Smooth muscle cell (in vitro differentiated cells): ENCODE data around the gene CHRND. TPM values are rescaled to one million over a fixed set of nuclear protein-coding genes. Genes with fewer than 3 reads are reported as not detected.

Experiments used
- DNase-seq: peaks from one replicate; lab custom pipeline; 2025; ENCODE audit not compliant: unreplicated experiment; lab: John Stamatoyannopoulos, UW
- H2AFZ ChIP-seq: fragments of 200-600 bp; sonication (generic); 2 replicates; pipeline ENCODE4 v1.6.0; 2016; ENCODE audit warnings: antibody characterized with exemption, low read depth, mild to moderate bottlenecking
- H3F3A ChIP-seq: fragments of 200-600 bp; sonication (generic); 2 replicates; pipeline ENCODE4 v1.6.0; 2017; ENCODE audit warnings: antibody characterized with exemption, low read depth
- H3K27ac ChIP-seq: fragments of 200-600 bp; sonication (generic); 2 replicates; pipeline ENCODE4 v1.5.1; 2016; ENCODE audit warnings: low read depth, mild to moderate bottlenecking
- H3K27me3 ChIP-seq: fragments of 200-600 bp; sonication (generic); 2 replicates; pipeline ENCODE4 v1.6.1; 2016; ENCODE audit warnings: low read depth, mild to moderate bottlenecking
- H3K36me3 ChIP-seq: fragments of 200-600 bp; sonication (generic); 2 replicates; pipeline ENCODE4 v1.5.1; 2016; ENCODE audit warnings: low read depth
- H3K4me1 ChIP-seq: fragments of 200-600 bp; sonication (generic); 2 replicates; pipeline ENCODE4 v1.5.1; 2016; ENCODE audit warnings: low read depth
- H3K4me2 ChIP-seq: fragments of 200-600 bp; sonication (generic); 2 replicates; pipeline ENCODE4 v1.6.0; 2016; ENCODE audit warnings: mild to moderate bottlenecking
- H3K4me3 ChIP-seq: fragments of 200-600 bp; sonication (generic); 2 replicates; pipeline ENCODE4 v1.5.1; 2016; ENCODE audit warnings: mild to moderate bottlenecking
- H3K79me2 ChIP-seq: fragments of 200-600 bp; sonication (generic); 2 replicates; pipeline ENCODE4 v1.6.0; 2016; ENCODE audit warnings: low read depth, mild to moderate bottlenecking
- H3K9ac ChIP-seq: fragments of 200-600 bp; sonication (generic); 2 replicates; pipeline ENCODE4 v1.6.0; 2016; ENCODE audit warnings: low read depth
- H3K9me3 ChIP-seq: fragments of 200-600 bp; sonication (generic); replicated peaks from 2 replicates; pipeline ENCODE4 v1.5.1; 2016; ENCODE audit warnings: low read depth
- H4K20me1 ChIP-seq: fragments of 200-600 bp; sonication (generic); 2 replicates; pipeline ENCODE4 v1.6.0; 2016; ENCODE audit warnings: low read depth
- CTCF ChIP-seq: fragments of 200-600 bp; sonication (generic); IDR thresholded peaks from 2 replicates; pipeline ENCODE4 v1.5.1; 2017; ENCODE audit warnings: borderline replicate concordance, mild to moderate bottlenecking, antibody characterized with exemption; ENCODE audit not compliant: insufficient read depth, poor library complexity, severe bottlenecking
- WGBS: methylation state at CpG from one replicate; pipeline ENCODE4 v1.1.7; 2016; ENCODE audit warnings: low lambda C conversion rate; 5-methylcytosine and 5-hydroxymethylcytosine counted together
- polyA plus RNA-seq: library from polyadenylated mRNA; unstranded; fragments of >200 nt; fragmentation: Nextera tagmentation; extraction: Ambion mirVana; gene quantifications from 2 replicates; pipeline ENCODE4 v1.2.1, GENCODE V29; 2016
- total RNA-seq: library from RNA; depleted of rRNA; stranded (reverse); fragments of >200 nt; gene quantifications from 2 replicates; pipeline ENCODE4 v1.2.3, GENCODE V29; 2014

CHRND gene
- total and polyA plus RNA-seq, 2 experiments from 2014 or later: not detected

- no peak for DNase-seq
- H3K4me3 ChIP-seq: no peak overlapping the region
- no peaks in the 10 kb centered on the region for H3K36me3 ChIP-seq
- H4K20me1 ChIP-seq: no peaks in the 10 kb centered on the region
- H3K27me3 ChIP-seq: no peaks in the 10 kb centered on the region
- TF ChIP-seq CTCF: no peak
- H2AFZ ChIP-seq: no peak overlapping the region
- no peak overlapping the region for H3K9ac ChIP-seq
- H3K4me2 ChIP-seq: no peak overlapping the region
- WGBS: 74% methylated on average over 13 of the region's 13 CpGs
- no peak overlapping the region for H3K27ac ChIP-seq
- no peaks in the 10 kb centered on the region for H3F3A ChIP-seq
- H3K79me2 ChIP-seq: no peaks in the 10 kb centered on the region
- peaks cover under 1% of the 10 kb centered on the region for H3K4me1 ChIP-seq
- H3K9me3 ChIP-seq: no peaks in the 10 kb centered on the region
Observed at GRCh38 chr2:232533944-232534710, 8.2 kb downstream of the CHRND start.

GRCh38 chr2:232534940-232535651, 9.1 kb downstream of the CHRND start:
- Histone ChIP-seq H3K9me3 (no peaks in the 10 kb centered on the region), H3K27me3 (no peaks in the 10 kb centered on the region), H3K36me3 (no peaks in the 10 kb centered on the region), H3F3A (no peaks in the 10 kb centered on the region), H4K20me1 (no peaks in the 10 kb centered on the region), H3K4me1 (peaks cover 6% of the 10 kb centered on the region), H3K9ac (no peak overlapping the region), H3K4me3 (no peak overlapping the region), H2AFZ (no peak overlapping the region), H3K79me2 (no peaks in the 10 kb centered on the region), H3K27ac (no peak overlapping the region), H3K4me2 (peak overlapping the region; percentile 17)
- WGBS: 79% methylated on average over 14 of the region's 14 CpGs
- TF ChIP-seq CTCF: no peak
- DNase-seq: no peak

GRCh38 chr2:232535761-232536530, 10.0 kb downstream of the CHRND start:
- no peaks in the 10 kb centered on the region for H3K9me3 ChIP-seq
- no peak overlapping the region for H2AFZ ChIP-seq
- H3K4me2 ChIP-seq: no peak overlapping the region
- no peak overlapping the region for H3K9ac ChIP-seq
- no peaks in the 10 kb centered on the region for H3K27me3 ChIP-seq
- TF ChIP-seq CTCF: no peak
- no peaks in the 10 kb centered on the region for H3K36me3 ChIP-seq
- no peaks in the 10 kb centered on the region for H3F3A ChIP-seq
- no peak for DNase-seq
- peaks cover 6% of the 10 kb centered on the region for H3K4me1 ChIP-seq
- H4K20me1 ChIP-seq: no peaks in the 10 kb centered on the region
- whole genome bisulfite sequencing: 92% methylated on average over 5 of the region's 5 CpGs
- H3K4me3 ChIP-seq: no peak overlapping the region
- no peaks in the 10 kb centered on the region for H3K79me2 ChIP-seq
- no peak overlapping the region for H3K27ac ChIP-seq
